Endodermal cell (in vitro differentiated cells): ENCODE measurements around the gene DDX52. TPM values are rescaled to one million over a fixed set of nuclear protein-coding genes. Genes with fewer than 3 reads are reported as not detected.

Source experiments
- DNase-seq: peaks from one replicate; pipeline ENCODE4 v3.0.0-alpha.2; 2017
- H3K27ac ChIP-seq: 2 replicates; pipeline ENCODE4 v1.5.1; 2013; ENCODE audit warnings: mild to moderate bottlenecking, low read depth, low read length, moderate library complexity
- H3K27me3 ChIP-seq: 2 replicates; pipeline ENCODE4 v1.6.1; 2013; ENCODE audit warnings: mild to moderate bottlenecking, low read length, moderate library complexity; ENCODE audit not compliant: insufficient read depth, control insufficient read depth, poor library complexity, severe bottlenecking
- H3K36me3 ChIP-seq: 2 replicates; pipeline ENCODE4 v1.7.0; 2013; ENCODE audit warnings: mild to moderate bottlenecking, low read length, moderate library complexity; ENCODE audit not compliant: control insufficient read depth, insufficient read depth
- H3K4me1 ChIP-seq: one replicate; pipeline ENCODE4 v1.7.0; 2013; ENCODE audit warnings: low read length; ENCODE audit not compliant: control insufficient read depth, insufficient read depth
- H3K4me3 ChIP-seq: 2 replicates; pipeline ENCODE4 v1.5.1; 2013; ENCODE audit warnings: mild to moderate bottlenecking, low read length, moderate library complexity
- H3K9ac ChIP-seq: 2 replicates; pipeline ENCODE4 v1.6.1; 2013; ENCODE audit warnings: mild to moderate bottlenecking, low read length, moderate library complexity; ENCODE audit not compliant: poor library complexity, severe bottlenecking; ENCODE audit errors: extremely low read depth
- H3K9me3 ChIP-seq: 2 replicates; pipeline ENCODE4 v1.6.1; 2013; ENCODE audit warnings: mild to moderate bottlenecking, low read length, moderate library complexity; ENCODE audit not compliant: control insufficient read depth
- H3K27ac Mint-ChIP-seq: 2 replicates; pipeline ENCODE4 v1.8.0; 2020; ENCODE audit warnings: mixed read lengths
- H3K27me3 Mint-ChIP-seq: 2 replicates; pipeline ENCODE4 v1.8.0; 2021; ENCODE audit warnings: mild to moderate bottlenecking, mixed read lengths; ENCODE audit not compliant: insufficient read depth
- H3K36me3 Mint-ChIP-seq: 2 replicates; pipeline ENCODE4 v1.8.0; 2020; ENCODE audit warnings: low read depth, mixed read lengths
- H3K4me1 Mint-ChIP-seq: 2 replicates; pipeline ENCODE4 v1.8.0; 2020; ENCODE audit warnings: mixed read lengths
- H3K4me3 Mint-ChIP-seq: 2 replicates; pipeline ENCODE4 v1.8.0; 2020; ENCODE audit warnings: mild to moderate bottlenecking, moderate library complexity, mixed read lengths
- H3K9me3 Mint-ChIP-seq: 2 replicates; pipeline ENCODE4 v1.8.0; 2020; ENCODE audit warnings: mild to moderate bottlenecking, mixed read lengths
- WGBS, 2 experiments: methylation state at CpG; one replicate each; pipeline versions ENCODE4 v1.1.5 to v1.1.7; 2013; ENCODE audit warnings: missing lambda C conversion rate in 2 of 2, mixed read lengths in 1 of 2; ENCODE audit not compliant: insufficient coverage in 1 of 2, insufficient read length in 1 of 2; 5-methylcytosine and 5-hydroxymethylcytosine counted together
- total RNA-seq, 2 donors: library from RNA; stranded (reverse); fragmentation: NEBNext Ultra II Directional in 1 of 2; extraction: Animal tissue kit (Norgen Biotek cat#: 25700) in 1 of 2; gene quantifications; 2 replicates in 1 of 2; 3 replicates in 1 of 2; pipeline ENCODE4 v1.2.1, GENCODE V29; 2021
- TF ChIP-seq, protein P1 (sequence below): fragments of 200-600 bp; sonication (generic); conservative IDR thresholded peaks from 2 replicates; pipeline ENCODE4 v1.5.0; 2021; ENCODE audit warnings: antibody characterized with exemption, mild to moderate bottlenecking

The DDX52 gene
- total RNA-seq, 2 donors from 2014 or later, result 51.5 to 63.3 TPM

GRCh38 chr17:37576281-37576680, 67.0 kb downstream of the DDX52 start:
- TF ChIP-seq, protein P1, sequence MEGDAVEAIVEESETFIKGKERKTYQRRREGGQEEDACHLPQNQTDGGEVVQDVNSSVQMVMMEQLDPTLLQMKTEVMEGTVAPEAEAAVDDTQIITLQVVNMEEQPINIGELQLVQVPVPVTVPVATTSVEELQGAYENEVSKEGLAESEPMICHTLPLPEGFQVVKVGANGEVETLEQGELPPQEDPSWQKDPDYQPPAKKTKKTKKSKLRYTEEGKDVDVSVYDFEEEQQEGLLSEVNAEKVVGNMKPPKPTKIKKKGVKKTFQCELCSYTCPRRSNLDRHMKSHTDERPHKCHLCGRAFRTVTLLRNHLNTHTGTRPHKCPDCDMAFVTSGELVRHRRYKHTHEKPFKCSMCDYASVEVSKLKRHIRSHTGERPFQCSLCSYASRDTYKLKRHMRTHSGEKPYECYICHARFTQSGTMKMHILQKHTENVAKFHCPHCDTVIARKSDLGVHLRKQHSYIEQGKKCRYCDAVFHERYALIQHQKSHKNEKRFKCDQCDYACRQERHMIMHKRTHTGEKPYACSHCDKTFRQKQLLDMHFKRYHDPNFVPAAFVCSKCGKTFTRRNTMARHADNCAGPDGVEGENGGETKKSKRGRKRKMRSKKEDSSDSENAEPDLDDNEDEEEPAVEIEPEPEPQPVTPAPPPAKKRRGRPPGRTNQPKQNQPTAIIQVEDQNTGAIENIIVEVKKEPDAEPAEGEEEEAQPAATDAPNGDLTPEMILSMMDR, result no peak
- Mint-ChIP-seq H3K27ac (no peak overlapping the region), H3K9me3 (peaks cover 8% of the 10 kb centered on the region), H3K4me3 (no peak overlapping the region), H3K4me1 (no peaks in the 10 kb centered on the region), H3K27me3 (no peaks in the 10 kb centered on the region), H3K36me3 (peaks cover 52% of the 10 kb centered on the region)
- no peaks in the 10 kb centered on the region for H3K27me3 ChIP-seq
- no peak overlapping the region for H3K9ac ChIP-seq
- H3K4me3 ChIP-seq, result no peak overlapping the region
- no peak overlapping the region for H3K27ac ChIP-seq
- no peaks in the 10 kb centered on the region for H3K4me1 ChIP-seq
- peaks cover 81% of the 10 kb centered on the region for H3K36me3 ChIP-seq
- DNase-seq, result no peak
- 97 to 100% methylated on average over 1 to 3 of the region's 3 CpGs for WGBS, 2 experiments
- peaks cover 10% of the 10 kb centered on the region for H3K9me3 ChIP-seq

DNA sequence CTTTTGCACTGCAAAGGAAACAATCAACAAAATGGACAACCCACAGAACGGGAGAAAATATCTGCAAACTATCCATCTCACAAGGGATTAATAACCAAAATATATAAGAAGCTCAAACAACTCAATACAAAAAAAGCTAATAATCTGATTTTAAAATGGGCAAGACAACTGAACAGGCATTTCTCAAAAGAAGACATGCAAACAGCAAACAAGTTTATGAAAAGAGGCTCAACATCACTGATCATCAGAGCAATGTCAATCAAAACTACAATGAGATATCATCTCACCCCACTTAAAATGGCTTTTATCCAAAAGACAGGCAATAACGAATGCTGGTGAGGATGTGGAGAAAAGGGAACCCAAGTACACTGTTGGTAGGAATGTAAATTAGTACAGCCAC, 68.8 kb downstream of the DDX52 start:
- Histone ChIP-seq H3K9me3 (peaks cover 10% of the 10 kb centered on the region), H3K4me1 (no peaks in the 10 kb centered on the region), H3K27ac (no peak overlapping the region), H3K9ac (no peak overlapping the region), H3K36me3 (peaks cover 78% of the 10 kb centered on the region), H3K27me3 (no peaks in the 10 kb centered on the region), H3K4me3 (no peak overlapping the region)
- Mint-ChIP-seq H3K9me3 (peaks cover 8% of the 10 kb centered on the region), H3K27ac (no peak overlapping the region), H3K36me3 (peaks cover 57% of the 10 kb centered on the region), H3K4me3 (no peak overlapping the region), H3K27me3 (no peaks in the 10 kb centered on the region), H3K4me1 (no peaks in the 10 kb centered on the region)
- 94 to 100% methylated on average over 1 to 2 of the region's 2 CpGs for WGBS, 2 experiments
- TF ChIP-seq, protein P1, result no peak
- no peak for DNase-seq

GRCh38 chr17:37571674-37572073, 71.6 kb downstream of the DDX52 start:
- no peak overlapping the region for H3K4me3 Mint-ChIP-seq
- H3K9ac ChIP-seq, result no peak overlapping the region
- TF ChIP-seq, protein P1, result no peak
- peaks cover 17% of the 10 kb centered on the region for H3K9me3 ChIP-seq
- peaks cover 85% of the 10 kb centered on the region for H3K36me3 ChIP-seq
- H3K4me3 ChIP-seq, result no peak overlapping the region
- H3K4me1 Mint-ChIP-seq, result no peaks in the 10 kb centered on the region
- peaks cover 9% of the 10 kb centered on the region for H3K9me3 Mint-ChIP-seq
- H3K27me3 Mint-ChIP-seq, result no peaks in the 10 kb centered on the region
- peaks cover 74% of the 10 kb centered on the region for H3K36me3 Mint-ChIP-seq
- no peak overlapping the region for H3K27ac ChIP-seq
- no peaks in the 10 kb centered on the region for H3K4me1 ChIP-seq
- 93 to 100% methylated on average over 2 to 3 of the region's 3 CpGs for WGBS, 2 experiments
- H3K27me3 ChIP-seq, result no peaks in the 10 kb centered on the region
- H3K27ac Mint-ChIP-seq, result no peak overlapping the region
- no peak for DNase-seq
